ENCODE results near the gene DYSF. TPM values are rescaled to one million over a fixed set of nuclear protein-coding genes. Genes with fewer than 3 reads are reported as not detected.

DYSF gene
- total RNA-seq, 8 experiments from 2014 or later: 0.33 to 14.7 (median 0.83) TPM

DNA sequence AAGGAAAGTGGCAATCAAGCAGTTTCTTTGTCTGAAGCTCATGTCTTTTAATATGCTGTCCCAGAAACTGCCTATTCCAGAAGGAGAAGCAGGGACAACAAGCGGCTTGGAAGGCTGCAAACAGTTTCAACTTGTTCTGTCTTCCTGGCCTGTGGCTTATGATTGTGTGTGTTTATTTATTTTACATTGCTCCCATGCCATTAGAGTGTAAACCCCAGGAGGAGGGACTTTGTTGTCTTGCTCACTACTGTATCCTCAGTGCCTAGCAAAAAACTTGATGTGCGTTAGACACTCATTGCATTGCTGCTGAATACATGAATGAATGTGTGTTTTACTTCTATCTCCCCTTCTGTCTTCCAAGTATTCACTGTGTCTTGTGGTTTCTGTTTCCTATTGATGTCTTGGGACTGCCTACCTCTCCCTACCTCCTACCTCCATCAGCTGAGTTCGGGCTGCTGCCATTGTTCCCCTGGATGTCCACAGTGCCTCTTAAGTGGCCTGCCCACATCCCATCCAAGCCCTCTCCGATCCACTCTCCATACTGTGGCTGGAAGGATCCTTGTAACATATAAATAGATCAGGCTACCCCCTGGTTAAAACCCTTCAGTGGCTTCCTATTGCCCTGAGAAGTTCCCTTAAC is 261.4 kb downstream of the DYSF start:
- in situ Hi-C loops (cut with MboI; ENCODE audit: low pct_unique_long_range_greater_than_20kb in 2 of 9, low sequenced_read_pairs in 9 of 9, unreplicated experiment in 9 of 9): no loop called here
- 60 to 100% (median 80%) methylated on average over 1 to 4 of the region's 4 CpGs; no CpG with 5 or more reads in 1 of the 10 experiments for WGBS, 10 experiments
- peaks cover 0 to 2% of the 10 kb centered on the region in 2 donors for H3K4me1 ChIP-seq (replicated peaks in 1 of 2)
- no peak overlapping the region for H3K27ac ChIP-seq
- no peak overlapping the region for H3K4me3 ChIP-seq
- no peak for ATAC-seq (replicated peaks in 6 of 8)

GRCh38 chr2:71715241-71715750 is 261.9 kb downstream of the DYSF start:
- no peak for ATAC-seq (replicated peaks in 6 of 8)
- in situ Hi-C loops (cut with MboI; ENCODE audit: low pct_unique_long_range_greater_than_20kb in 2 of 9, low sequenced_read_pairs in 9 of 9, unreplicated experiment in 9 of 9): no loop called here
- no peak overlapping the region for H3K27ac ChIP-seq
- WGBS, 10 experiments: 67 to 100% (median 87%) methylated on average over 1 to 4 of the region's 6 CpGs; no CpG with 5 or more reads in 2 of the 10 experiments
- H3K4me1 ChIP-seq (replicated peaks in 1 of 2): peaks cover 0 to 2% of the 10 kb centered on the region in 2 donors
- no peak overlapping the region for H3K4me3 ChIP-seq

DNA sequence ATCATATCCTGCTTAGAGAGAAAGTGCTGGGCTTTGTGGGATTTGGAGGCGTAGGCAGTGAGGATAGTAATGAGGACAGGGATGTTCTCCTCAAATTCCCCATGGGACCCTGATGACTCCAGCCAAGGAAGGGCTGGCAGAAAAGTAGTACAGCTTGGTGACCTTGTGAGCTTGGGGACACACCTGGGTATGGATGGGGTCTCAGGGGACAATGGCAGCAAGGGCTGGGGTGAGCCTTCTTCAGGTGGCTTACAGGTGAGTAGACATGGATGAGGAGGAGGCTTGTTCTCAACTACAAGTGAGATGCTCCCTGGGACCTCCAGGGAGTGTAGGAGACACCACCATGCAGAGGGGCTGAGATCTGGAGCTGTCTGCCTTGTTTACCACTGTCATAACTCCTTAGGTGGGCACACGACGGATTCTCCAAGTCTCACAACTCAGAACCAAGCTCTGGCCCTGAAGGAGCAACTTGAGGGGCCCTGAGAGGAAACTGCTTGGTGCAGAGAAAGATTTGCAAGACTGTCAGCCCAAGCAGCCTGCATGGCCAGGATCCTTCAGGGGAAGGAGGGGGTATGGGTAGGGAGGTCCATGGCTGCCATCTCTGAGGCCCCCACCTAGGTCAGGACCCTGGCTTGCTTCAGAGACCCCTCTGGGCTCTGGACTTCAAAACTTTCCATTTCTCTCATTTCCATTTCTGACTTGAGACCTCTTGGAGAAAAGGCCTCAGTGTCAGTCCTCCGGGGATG is 262.8 kb downstream of the DYSF start:
- in situ Hi-C loops (cut with MboI; ENCODE audit: low pct_unique_long_range_greater_than_20kb in 2 of 9, low sequenced_read_pairs in 9 of 9, unreplicated experiment in 9 of 9): no loop called here
- Histone ChIP-seq H3K27ac (no peak overlapping the region), H3K4me1 (replicated peaks in 1 of 2) (peaks cover 0 to 5% of the 10 kb centered on the region in 2 donors), H3K4me3 (no peak overlapping the region)
- ATAC-seq (replicated peaks in 6 of 8): no peak
- WGBS, 10 experiments: 43 to 91% (median 89%) methylated on average over 1 to 4 of the region's 4 CpGs; no CpG with 5 or more reads in 5 of the 10 experiments

- in situ Hi-C loops (cut with MboI; ENCODE audit: low pct_unique_long_range_greater_than_20kb in 2 of 9, low sequenced_read_pairs in 9 of 9, unreplicated experiment in 9 of 9): no loop called here
- peaks cover 0 to 5% of the 10 kb centered on the region in 2 donors for H3K4me1 ChIP-seq (replicated peaks in 1 of 2)
- peak in 2 of 8 experiments; percentile 75 to 87 for ATAC-seq (replicated peaks in 6 of 8)
- WGBS, 10 experiments: 8 to 100% (median 98%) methylated on average over 1 to 5 of the region's 17 CpGs; no CpG with 5 or more reads in 2 of the 10 experiments
- no peak overlapping the region for H3K4me3 ChIP-seq
- no peak overlapping the region for H3K27ac ChIP-seq
Observed at GRCh38 chr2:71716697-71717624, 263.6 kb downstream of the DYSF start.

- in situ Hi-C loops (cut with MboI; ENCODE audit: low pct_unique_long_range_greater_than_20kb in 2 of 9, low sequenced_read_pairs in 9 of 9, unreplicated experiment in 9 of 9): no loop called here
- Histone ChIP-seq H3K4me1 (replicated peaks in 1 of 2) (peaks cover 0 to 5% of the 10 kb centered on the region in 2 donors), H3K27ac (no peak overlapping the region), H3K4me3 (no peak overlapping the region)
- 0 to 50% (median 40%) methylated on average over 1 of the region's 1 CpG; no CpG with 5 or more reads in 7 of the 10 experiments for WGBS, 10 experiments
- ATAC-seq (replicated peaks in 6 of 8): no peak
Observed at GRCh38 chr2:71718686-71719085, 265.3 kb downstream of the DYSF start.

DNA sequence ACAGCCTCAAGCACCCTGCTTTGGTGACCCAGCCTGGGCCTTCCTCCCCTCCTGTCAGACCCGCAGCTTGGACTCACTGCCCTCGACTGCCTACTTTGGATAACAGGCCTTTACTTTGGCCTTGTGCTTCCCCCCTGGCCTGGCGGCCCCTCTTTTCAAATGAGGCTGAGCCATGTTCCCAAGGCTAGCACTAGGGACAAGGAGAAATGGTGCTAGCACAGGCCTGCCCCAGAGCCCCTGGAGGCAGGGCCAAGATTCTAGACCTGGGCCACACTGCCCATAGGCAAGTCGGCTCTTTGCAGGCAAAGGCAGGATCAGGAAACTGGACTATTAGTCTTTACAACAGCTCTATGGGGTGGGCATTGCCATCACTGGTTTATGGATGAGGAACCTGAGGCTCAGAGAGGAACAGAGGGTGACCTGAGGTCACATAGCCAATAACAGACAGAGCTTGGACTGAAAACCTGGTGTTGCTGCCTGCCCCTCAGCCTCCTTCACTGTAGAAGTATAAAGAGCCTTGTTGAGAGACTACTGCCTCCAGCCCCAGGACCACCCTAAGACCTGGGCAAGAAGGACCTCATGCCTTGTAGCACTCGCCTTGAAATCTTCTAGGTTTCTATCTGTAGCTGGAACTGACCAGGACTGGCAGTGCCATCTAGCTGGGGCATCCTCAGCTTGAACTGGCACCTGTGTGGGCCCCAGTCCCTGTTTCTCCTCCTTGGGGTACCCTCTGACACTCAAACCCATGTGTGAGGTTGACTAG is 266.3 kb downstream of the DYSF start:
- WGBS, 10 experiments: 70 to 100% (median 85%) methylated on average over 1 to 4 of the region's 5 CpGs; no CpG with 5 or more reads in 3 of the 10 experiments
- Histone ChIP-seq H3K4me1 (replicated peaks in 1 of 2) (peaks cover 0 to 5% of the 10 kb centered on the region in 2 donors), H3K4me3 (no peak overlapping the region), H3K27ac (no peak overlapping the region)
- in situ Hi-C loops (cut with MboI; ENCODE audit: low pct_unique_long_range_greater_than_20kb in 2 of 9, low sequenced_read_pairs in 9 of 9, unreplicated experiment in 9 of 9): no loop called here
- no peak for ATAC-seq (replicated peaks in 6 of 8)

- in situ Hi-C loops (cut with MboI; ENCODE audit: low pct_unique_long_range_greater_than_20kb in 2 of 9, low sequenced_read_pairs in 9 of 9, unreplicated experiment in 9 of 9): no loop called here
- Histone ChIP-seq H3K4me3 (no peak overlapping the region), H3K27ac (no peak overlapping the region), H3K4me1 (replicated peaks in 1 of 2) (peaks cover 0 to 5% of the 10 kb centered on the region in 2 donors)
- ATAC-seq (replicated peaks in 6 of 8): no peak
Observed at GRCh38 chr2:71720283-71720560, 266.9 kb downstream of the DYSF start.

GRCh38 chr2:71720596-71721361 is 267.4 kb downstream of the DYSF start:
- in situ Hi-C loops (cut with MboI; ENCODE audit: low pct_unique_long_range_greater_than_20kb in 2 of 9, low sequenced_read_pairs in 9 of 9, unreplicated experiment in 9 of 9): no loop called here
- Histone ChIP-seq H3K4me1 (replicated peaks in 1 of 2) (peaks cover 0 to 5% of the 10 kb centered on the region in 2 donors), H3K27ac (no peak overlapping the region), H3K4me3 (no peak overlapping the region)
- no peak for ATAC-seq (replicated peaks in 6 of 8)
- WGBS, 10 experiments: 0 to 95% (median 51%) methylated on average over 1 to 3 of the region's 4 CpGs; no CpG with 5 or more reads in 4 of the 10 experiments

DNA sequence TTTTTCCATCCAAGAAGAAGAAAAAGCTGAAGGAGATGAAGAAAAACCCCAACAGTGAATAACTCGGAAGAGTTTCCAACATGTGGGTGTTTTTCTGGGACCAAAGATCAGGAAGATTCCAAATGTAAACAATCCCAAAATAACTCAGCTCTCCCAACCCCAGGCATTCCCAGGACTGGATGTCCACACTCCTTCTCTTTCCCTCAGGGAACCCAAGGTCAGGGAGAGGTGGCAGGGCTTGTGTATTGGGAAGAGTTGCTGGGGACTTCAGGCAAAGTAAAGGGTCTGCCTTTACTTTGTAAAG is 268.0 kb downstream of the DYSF start:
- WGBS, 10 experiments: 14 to 100% (median 75%) methylated on average over 1 of the region's 1 CpG; no CpG with 5 or more reads in 2 of the 10 experiments
- H3K4me1 ChIP-seq (replicated peaks in 1 of 2): peaks cover 0 to 5% of the 10 kb centered on the region in 2 donors
- H3K4me3 ChIP-seq: no peak overlapping the region
- in situ Hi-C loops (cut with MboI; ENCODE audit: low pct_unique_long_range_greater_than_20kb in 2 of 9, low sequenced_read_pairs in 9 of 9, unreplicated experiment in 9 of 9): no loop called here
- no peak for ATAC-seq (replicated peaks in 6 of 8)
- no peak overlapping the region for H3K27ac ChIP-seq

- Histone ChIP-seq H3K27ac (no peak overlapping the region), H3K4me3 (no peak overlapping the region), H3K4me1 (replicated peaks in 1 of 2) (peaks cover 0 to 5% of the 10 kb centered on the region in 2 donors)
- in situ Hi-C loops (cut with MboI; ENCODE audit: low pct_unique_long_range_greater_than_20kb in 2 of 9, low sequenced_read_pairs in 9 of 9, unreplicated experiment in 9 of 9): no loop called here
- WGBS, 10 experiments: 0 to 100% (median 50%) methylated on average over 1 to 2 of the region's 2 CpGs; no CpG with 5 or more reads in 3 of the 10 experiments
- ATAC-seq (replicated peaks in 6 of 8): no peak
Observed at GRCh38 chr2:71721669-71722068, 268.3 kb downstream of the DYSF start.

DNA sequence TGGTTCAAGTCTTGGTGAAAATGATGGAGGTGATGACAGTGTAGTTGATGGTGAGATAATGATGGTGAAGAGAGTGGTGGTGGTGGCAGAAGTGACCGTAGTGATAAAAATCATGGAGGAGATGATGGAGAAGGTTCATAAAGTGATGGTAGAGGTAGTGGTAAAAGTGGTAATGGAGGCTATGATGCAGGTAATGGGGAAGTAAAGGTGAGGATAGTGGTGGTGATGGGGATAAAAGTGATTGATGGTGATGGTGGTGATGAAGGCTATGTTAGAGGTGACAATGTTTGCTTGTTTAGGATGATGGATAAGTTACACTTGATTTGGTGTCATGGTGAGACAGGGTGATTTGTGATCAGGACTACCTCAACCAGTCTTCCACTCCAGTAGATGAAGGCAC is 268.9 kb downstream of the DYSF start:
- H3K4me3 ChIP-seq: no peak overlapping the region
- H3K27ac ChIP-seq: no peak overlapping the region
- in situ Hi-C loops (cut with MboI; ENCODE audit: low pct_unique_long_range_greater_than_20kb in 2 of 9, low sequenced_read_pairs in 9 of 9, unreplicated experiment in 9 of 9): no loop called here
- H3K4me1 ChIP-seq (replicated peaks in 1 of 2): peaks cover 0 to 5% of the 10 kb centered on the region in 2 donors
- no peak for ATAC-seq (replicated peaks in 6 of 8)
- 67 to 100% (median 88%) methylated on average over 1 of the region's 1 CpG; no CpG with 5 or more reads in 1 of the 10 experiments for WGBS, 10 experiments

GRCh38 chr2:71724793-71725192 is 271.4 kb downstream of the DYSF start:
- WGBS, 10 experiments: 0 to 43% (median 25%) methylated on average over 1 of the region's 1 CpG; no CpG with 5 or more reads in 1 of the 10 experiments
- no peak for ATAC-seq (replicated peaks in 6 of 8)
- Histone ChIP-seq H3K4me1 (replicated peaks in 1 of 2) (peaks cover 0 to 3% of the 10 kb centered on the region in 2 donors), H3K4me3 (no peak overlapping the region), H3K27ac (no peak overlapping the region)
- in situ Hi-C loops (cut with MboI; ENCODE audit: low pct_unique_long_range_greater_than_20kb in 2 of 9, low sequenced_read_pairs in 9 of 9, unreplicated experiment in 9 of 9): no loop called here

Data from motor neuron (in vitro differentiated cells).